HepG2 (cell line): ENCODE data around the gene ANKIB1. TPM values are rescaled to one million over a fixed set of nuclear protein-coding genes. Genes with fewer than 3 reads are reported as not detected.

Experiments used
- ATAC-seq: fragments of 200-7000 bp; cut with Tn5 transposase; 3 replicates; pipeline ENCODE4 v1.9.1; 2020; ENCODE audit warnings: mild to moderate bottlenecking, moderate library complexity
- BruUV-seq: library from RNA; stranded (reverse); fragments of 400-500 nt; replicated peaks from 2 replicates; lab custom pipeline; 2021; lab: Mats Ljungman, UMichigan
- CTCF ChIA-PET: fragments of 300-600 bp; formaldehyde crosslinking; extraction: SDS; loops from one replicate; lab custom pipeline; 2021; ENCODE audit warnings: low total read pairs, inconsistent platforms, low intra/inter-chr PET ratio; lab: Yijun Ruan, JAX
- POLR2A ChIA-PET: fragments of 350-600 bp; sonication (Branson Sonifier 250); formaldehyde crosslinking; loops from one replicate; lab custom pipeline; 2020; ENCODE audit warnings: antibody characterized with exemption, inconsistent platforms; lab: Yijun Ruan, JAX
- DNase-seq: peaks from one replicate; pipeline ENCODE4 v3.0.0-alpha.2; 2015; ENCODE audit warnings: low spot score
- FAIRE-seq: peaks from 3 replicates; lab custom pipeline; 2011; peaks lifted over from hg19 to GRCh38; lab: Jason Lieb, UNC
- H2AFZ ChIP-seq: one replicate; pipeline ENCODE4 v1.6.1; 2011; ENCODE audit warnings: low read length, inconsistent platforms
- H3K27ac ChIP-seq: fragments of 300-600 bp; 3 replicates; pipeline ENCODE4 v1.8.0; 2011; ENCODE audit warnings: mixed run types, mild to moderate bottlenecking, mixed read lengths, low read length, inconsistent platforms; ENCODE audit not compliant: insufficient read depth; ENCODE audit errors: extremely low read length
- H3K27me3 ChIP-seq, 2 experiments: fragments of 200-600 bp in 1 of 2; 2 replicates in 1 of 2; 3 replicates in 1 of 2; pipeline versions ENCODE4 v1.6.0 to v1.8.0; 2011; ENCODE audit warnings: low read length in 2 of 2, mild to moderate bottlenecking in 2 of 2, moderate library complexity in 2 of 2, inconsistent platforms in 1 of 2; ENCODE audit not compliant: insufficient read depth in 2 of 2, control insufficient read depth in 1 of 2
- H3K36me3 ChIP-seq, 2 experiments: fragments of 200-600 bp in 1 of 2; replicated peaks in 1 of 2; 2 replicates in 1 of 2; 3 replicates in 1 of 2; pipeline versions ENCODE4 v1.5.1 to v1.8.0; 2011; ENCODE audit warnings: low read length in 2 of 2, inconsistent platforms in 1 of 2; ENCODE audit not compliant: insufficient read depth in 2 of 2, control insufficient read depth in 1 of 2
- H3K4me1 ChIP-seq: 2 replicates; pipeline ENCODE4 v1.5.1; 2012; ENCODE audit warnings: low read length, inconsistent platforms; ENCODE audit not compliant: insufficient read depth
- H3K4me2 ChIP-seq: 2 replicates; pipeline ENCODE4 v1.6.0; 2011; ENCODE audit warnings: low read depth, low read length, inconsistent platforms
- H3K4me3 ChIP-seq, 3 experiments: fragments of 200-600 bp in 1 of 3; sonication (generic), shearing (Covaris generic) in 1 of 3; replicated peaks in 1 of 3; 2 replicates each; pipeline ENCODE4 v1.5.1; 2011 to 2016; ENCODE audit warnings: low read length in 3 of 3, inconsistent platforms in 2 of 3, low read depth in 2 of 3, mild to moderate bottlenecking in 2 of 3, control low read depth in 1 of 3, mixed read lengths in 1 of 3; ENCODE audit not compliant: insufficient read depth in 1 of 3
- H3K79me2 ChIP-seq: one replicate; pipeline ENCODE4 v1.6.1; 2011; ENCODE audit warnings: low read length, inconsistent platforms; ENCODE audit not compliant: insufficient read depth
- H3K9ac ChIP-seq: 2 replicates; pipeline ENCODE4 v1.6.0; 2011; ENCODE audit warnings: mild to moderate bottlenecking, low read depth, low read length, inconsistent platforms; ENCODE audit not compliant: insufficient read depth
- H3K9me3 ChIP-seq: 2 replicates; pipeline ENCODE4 v1.5.1; 2012; ENCODE audit warnings: mild to moderate bottlenecking, low read length
- H4K20me1 ChIP-seq: 2 replicates; pipeline ENCODE4 v1.6.0; 2011; ENCODE audit warnings: inconsistent platforms, mild to moderate bottlenecking, low read length, moderate library complexity; ENCODE audit not compliant: insufficient read depth
- GATAD1 ChIP-seq: IDR thresholded peaks from 2 replicates; pipeline ENCODE4 v1.6.1; 2016; ENCODE audit warnings: missing genetic modification reagents, missing compliant biosample characterization
- MEIS1 ChIP-seq: sonication (generic); formaldehyde crosslinking; IDR thresholded peaks from 2 replicates; pipeline ENCODE4 v1.9.0; 2021; ENCODE audit warnings: mild to moderate bottlenecking, missing genetic modification reagents, moderate library complexity, borderline replicate concordance
- NFYC ChIP-seq: IDR thresholded peaks from 2 replicates; pipeline ENCODE4 v1.6.1; 2016; ENCODE audit warnings: missing genetic modification reagents, missing compliant biosample characterization
- NR2F6 ChIP-seq, 2 experiments: IDR thresholded peaks; 2 replicates each; pipeline ENCODE4 v1.6.1; 2016; ENCODE audit warnings: antibody characterized with exemption in 1 of 2, mild to moderate bottlenecking in 1 of 2
- SOX13 ChIP-seq, 3 experiments: fragments of 450-650 bp in 1 of 3; sonication (generic) in 1 of 3; formaldehyde crosslinking in 1 of 3; IDR thresholded peaks in 2 of 3; conservative IDR thresholded peaks in 1 of 3; 2 replicates each; pipeline versions ENCODE4 v1.5.0 to v1.6.1; 2016 to 2020; ENCODE audit warnings: antibody characterized with exemption in 1 of 3, mild to moderate bottlenecking in 1 of 3, missing compliant biosample characterization in 1 of 3, missing genetic modification reagents in 1 of 3, moderate library complexity in 1 of 3
- ZFP90 ChIP-seq: sonication (generic); formaldehyde crosslinking; IDR thresholded peaks from 2 replicates; pipeline ENCODE4 v1.8.0; 2022; ENCODE audit warnings: missing genetic modification reagents, mild to moderate bottlenecking, inconsistent platforms, borderline replicate concordance
- ZNF136 ChIP-seq: sonication (generic); formaldehyde crosslinking; IDR thresholded peaks from 2 replicates; pipeline ENCODE4 v1.8.1; 2022; ENCODE audit warnings: low read depth, mild to moderate bottlenecking, moderate library complexity, missing genetic modification reagents
- ZNF549 ChIP-seq: sonication (generic); formaldehyde crosslinking; IDR thresholded peaks from 2 replicates; pipeline ENCODE4 v1.5.0; 2020; ENCODE audit warnings: missing genetic modification reagents
- ZNF781 ChIP-seq: sonication (generic); formaldehyde crosslinking; IDR thresholded peaks from 2 replicates; pipeline ENCODE4 v1.5.1; 2020; ENCODE audit warnings: borderline replicate concordance, mild to moderate bottlenecking, missing genetic modification reagents; ENCODE audit errors: not compliant biosample characterization
- WGBS: methylation state at CpG from one replicate; pipeline ENCODE4 v1.1.6; 2017; ENCODE audit warnings: low lambda C conversion rate; 5-methylcytosine and 5-hydroxymethylcytosine counted together
- in situ Hi-C: cut with HindIII; loops from 2 replicates; pipeline ENCODE4 v1.10.0; 2017; ENCODE audit warnings: low pct_unique_long_range_greater_than_20kb; ENCODE audit not compliant: extremely low pct_ligation_motif_present
- intact Hi-C: fragments of 100-400 bp; cut with micrococcal nuclease; formaldehyde crosslinking; loops from one replicate; pipeline ENCODE4 v1.10.0; 2022; ENCODE audit not compliant: unreplicated experiment
- polyA plus RNA-seq, 8 experiments: library from polyadenylated mRNA; depleted of rRNA in 3 of 8; stranded (reverse) in 7 of 8; unstranded in 1 of 8; fragments of >200 nt; fragmentation: Illumina TruSeq in 4 of 8; extraction: Trizol in 4 of 8; gene quantifications; 2 replicates each; pipeline versions ENCODE4 v1.2.1 to v1.2.3, GENCODE V29; 2011 to 2016; ENCODE audit warnings: low read depth in 4 of 8, missing spikeins in 1 of 8, mixed read lengths in 1 of 8; ENCODE audit not compliant: insufficient read depth in 1 of 8
- total RNA-seq, 5 experiments: library from RNA; depleted of rRNA; stranded (reverse); fragments of >200 nt; fragmentation: Illumina TruSeq; extraction: Trizol; gene quantifications; 2 replicates each; pipeline ENCODE4 v1.2.3, GENCODE V29; 2016; ENCODE audit warnings: low read depth in 1 of 5
- TF ChIP-seq, protein P1 (sequence below): IDR thresholded peaks from 2 replicates; pipeline ENCODE4 v1.6.1; 2018; ENCODE audit warnings: missing genetic modification reagents, mild to moderate bottlenecking, missing compliant biosample characterization
- TF ChIP-seq, protein P2 (sequence below): sonication (generic); formaldehyde crosslinking; IDR thresholded peaks from 2 replicates; pipeline ENCODE4 v1.4.0; 2020; ENCODE audit warnings: mild to moderate bottlenecking, low read depth, missing genetic modification reagents
- TF ChIP-seq, protein P3 (sequence below): IDR thresholded peaks from 2 replicates; pipeline ENCODE4 v1.6.1; 2016; ENCODE audit warnings: low read depth, control low read depth

Gene ANKIB1
- total and polyA plus RNA-seq, 2 of the 13 experiments (the other 11 are each of a cell fraction or from before 2014, with no cell fraction given) = 28.7 to 29.6 TPM

DNA sequence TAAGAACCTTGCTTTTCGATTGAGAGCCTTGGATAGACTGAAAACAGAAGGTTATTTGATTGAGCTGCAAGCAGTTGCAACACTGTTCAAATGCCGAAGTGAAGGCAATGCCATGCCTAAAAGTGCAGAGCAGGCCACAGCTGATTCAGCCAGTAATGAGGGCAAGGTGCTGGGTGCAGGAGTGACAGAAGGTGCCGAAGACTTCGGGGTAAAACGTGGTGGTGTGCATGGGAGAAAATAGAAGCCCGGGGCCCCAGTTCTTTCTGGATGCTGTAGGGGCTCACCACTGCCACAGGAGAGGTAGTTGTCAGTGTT, 157.9 kb downstream of the ANKIB1 start:
- H3K27me3 ChIP-seq = no peaks in the 10 kb centered on the region
- BruUV-seq = no TSS peak
- ATAC-seq (no peak; the same call in 2 of the 3 replicates), DNase-seq (no peak), FAIRE-seq (no peak)
- intact Hi-C loops (no loop called here), in situ Hi-C loops (no loop called here)
- ChIA-PET POLR2A (no interaction called here), CTCF (no interaction called here)
- H3K79me2 ChIP-seq = no peaks in the 10 kb centered on the region
- 84% methylated on average over 6 of the region's 6 CpGs for WGBS
- no peak overlapping the region for H3K4me2 ChIP-seq
- H3K9ac ChIP-seq = no peak overlapping the region
- no peak overlapping the region for H2AFZ ChIP-seq
- TF ChIP-seq, protein P1, sequence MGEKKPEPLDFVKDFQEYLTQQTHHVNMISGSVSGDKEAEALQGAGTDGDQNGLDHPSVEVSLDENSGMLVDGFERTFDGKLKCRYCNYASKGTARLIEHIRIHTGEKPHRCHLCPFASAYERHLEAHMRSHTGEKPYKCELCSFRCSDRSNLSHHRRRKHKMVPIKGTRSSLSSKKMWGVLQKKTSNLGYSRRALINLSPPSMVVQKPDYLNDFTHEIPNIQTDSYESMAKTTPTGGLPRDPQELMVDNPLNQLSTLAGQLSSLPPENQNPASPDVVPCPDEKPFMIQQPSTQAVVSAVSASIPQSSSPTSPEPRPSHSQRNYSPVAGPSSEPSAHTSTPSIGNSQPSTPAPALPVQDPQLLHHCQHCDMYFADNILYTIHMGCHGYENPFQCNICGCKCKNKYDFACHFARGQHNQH (CRISPR knock-in tag) = no peak
- TF ChIP-seq NR2F6 (IDR thresholded peaks at IDR 0.05) (no peak), NR2F6 (CRISPR knock-in tag; IDR thresholded peaks at IDR 0.05) (no peak), ZNF136 (CRISPR knock-in tag) (no peak), MEIS1 (CRISPR knock-in tag) (no peak), ZFP90 (CRISPR knock-in tag) (no peak), ZNF549 (CRISPR knock-in tag) (no peak), ZNF781 (no peak), GATAD1 (CRISPR knock-in tag) (no peak), NFYC (no peak), SOX13 (IDR thresholded peaks at IDR 0.05) (no peak), SOX13 (CRISPR knock-in tag; conservative IDR thresholded peaks at IDR 0.05 in 1 of 2, IDR thresholded peaks at IDR 0.05 in 1 of 2) (no peak)
- TF ChIP-seq, protein P2, sequence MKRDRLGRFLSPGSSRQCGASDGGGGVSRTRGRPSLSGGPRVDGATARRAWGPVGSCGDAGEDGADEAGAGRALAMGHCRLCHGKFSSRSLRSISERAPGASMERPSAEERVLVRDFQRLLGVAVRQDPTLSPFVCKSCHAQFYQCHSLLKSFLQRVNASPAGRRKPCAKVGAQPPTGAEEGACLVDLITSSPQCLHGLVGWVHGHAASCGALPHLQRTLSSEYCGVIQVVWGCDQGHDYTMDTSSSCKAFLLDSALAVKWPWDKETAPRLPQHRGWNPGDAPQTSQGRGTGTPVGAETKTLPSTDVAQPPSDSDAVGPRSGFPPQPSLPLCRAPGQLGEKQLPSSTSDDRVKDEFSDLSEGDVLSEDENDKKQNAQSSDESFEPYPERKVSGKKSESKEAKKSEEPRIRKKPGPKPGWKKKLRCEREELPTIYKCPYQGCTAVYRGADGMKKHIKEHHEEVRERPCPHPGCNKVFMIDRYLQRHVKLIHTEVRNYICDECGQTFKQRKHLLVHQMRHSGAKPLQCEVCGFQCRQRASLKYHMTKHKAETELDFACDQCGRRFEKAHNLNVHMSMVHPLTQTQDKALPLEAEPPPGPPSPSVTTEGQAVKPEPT = no peak
- TF ChIP-seq, protein P3, sequence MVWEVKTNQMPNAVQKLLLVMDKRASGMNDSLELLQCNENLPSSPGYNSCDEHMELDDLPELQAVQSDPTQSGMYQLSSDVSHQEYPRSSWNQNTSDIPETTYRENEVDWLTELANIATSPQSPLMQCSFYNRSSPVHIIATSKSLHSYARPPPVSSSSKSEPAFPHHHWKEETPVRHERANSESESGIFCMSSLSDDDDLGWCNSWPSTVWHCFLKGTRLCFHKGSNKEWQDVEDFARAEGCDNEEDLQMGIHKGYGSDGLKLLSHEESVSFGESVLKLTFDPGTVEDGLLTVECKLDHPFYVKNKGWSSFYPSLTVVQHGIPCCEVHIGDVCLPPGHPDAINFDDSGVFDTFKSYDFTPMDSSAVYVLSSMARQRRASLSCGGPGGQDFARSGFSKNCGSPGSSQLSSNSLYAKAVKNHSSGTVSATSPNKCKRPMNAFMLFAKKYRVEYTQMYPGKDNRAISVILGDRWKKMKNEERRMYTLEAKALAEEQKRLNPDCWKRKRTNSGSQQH (CRISPR knock-in tag) = no peak
- H3K4me1 ChIP-seq = no peaks in the 10 kb centered on the region
- peaks cover 0 to 14% of the 10 kb centered on the region in 2 experiments; a peak in 1 of 5 replicates for H3K36me3 ChIP-seq
- H4K20me1 ChIP-seq = no peaks in the 10 kb centered on the region
- no peak overlapping the region for H3K27ac ChIP-seq
- no peaks in the 10 kb centered on the region for H3K9me3 ChIP-seq
- no peak overlapping the region for H3K4me3 ChIP-seq
